Neuron (in vitro differentiated cells): ENCODE data around the gene ZNF654.
A peak's percentile ranks its signal among the peaks of the same experiment; 100 is the strongest.
"Not testable (repeated sequence)": the region's sequence is repeated elsewhere in the genome, so short reads cannot be mapped to it uniquely, and the experiment has no call there.

ENCODE experiments used
- H2AFZ ChIP-seq: one replicate; pipeline ENCODE4 v1.6.1; 2013; ENCODE audit warnings: low read depth, mild to moderate bottlenecking, inconsistent platforms, low read length, moderate library complexity
- H3K27me3 ChIP-seq: one replicate; pipeline ENCODE4 v1.6.1; 2013; ENCODE audit warnings: low read length; ENCODE audit not compliant: insufficient read depth
- H3K36me3 ChIP-seq: one replicate; pipeline ENCODE4 v1.6.1; 2013; ENCODE audit warnings: low read length; ENCODE audit not compliant: insufficient read depth
- H3K4me1 ChIP-seq: one replicate; pipeline ENCODE4 v1.6.1; 2013; ENCODE audit warnings: low read length; ENCODE audit not compliant: insufficient read depth
- H3K4me3 ChIP-seq: 2 replicates; pipeline ENCODE4 v1.5.1; 2013; ENCODE audit warnings: mild to moderate bottlenecking, low read length, moderate library complexity
- H3K9me3 ChIP-seq: one replicate; pipeline ENCODE4 v1.6.1; 2013; ENCODE audit warnings: low read length

ZNF654 gene

GRCh38 chr3:88058581-88059379 lies at the start of gene ZNF654, which contains the start of gene CGGBP1:
Gene ZNF654 (plus strand): TSS chr3:88059255. CDS start chr3:88059320, 65 bp downstream.
Gene CGGBP1 (minus strand): TSS chr3:88059005. CDS start chr3:88055976, 3,029 bp downstream.
- no peaks in the 10 kb centered on the region for H3K9me3 ChIP-seq
- no peaks in the 10 kb centered on the region for H3K27me3 ChIP-seq
- peak within 1 kb of the TSS; percentile 95 for H3K4me3 ChIP-seq
- peak within 1 kb of the TSS; percentile 66 for H2AFZ ChIP-seq
- peaks cover 27% of the 10 kb centered on the region for H3K36me3 ChIP-seq
- H3K4me1 ChIP-seq: peaks cover 31% of the 10 kb centered on the region

DNA sequence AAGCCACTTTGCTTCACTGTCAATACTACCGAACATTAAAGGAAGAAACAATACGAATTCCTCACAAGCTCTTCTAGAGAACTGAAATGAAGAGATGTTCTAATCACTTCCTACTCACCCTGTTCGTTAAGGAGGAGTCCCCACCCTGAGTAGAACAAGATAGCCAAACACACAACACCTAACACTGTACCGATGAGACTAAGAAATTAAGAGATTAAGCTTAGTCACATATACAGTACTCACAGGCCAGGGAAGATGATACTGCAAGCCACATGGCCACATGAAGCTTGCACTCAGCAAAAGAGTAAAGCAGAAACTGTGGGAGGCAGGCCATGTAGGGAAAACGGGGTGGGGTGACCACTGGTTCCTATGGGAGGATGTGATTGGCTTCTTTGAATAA lies 48.2 kb upstream of the ZNF654 start:
- H3K9me3 ChIP-seq: no peaks in the 10 kb centered on the region
- H3K36me3 ChIP-seq: no peaks in the 10 kb centered on the region
- no peak overlapping the region for H3K4me3 ChIP-seq
- no peaks in the 10 kb centered on the region for H3K4me1 ChIP-seq
- H3K27me3 ChIP-seq: no peaks in the 10 kb centered on the region
- H2AFZ ChIP-seq: no peak overlapping the region

GRCh38 chr3:88013592-88013991 lies 45.5 kb upstream of the ZNF654 start:
- no peaks in the 10 kb centered on the region for H3K36me3 ChIP-seq
- H2AFZ ChIP-seq: no peak overlapping the region
- no peak overlapping the region for H3K4me3 ChIP-seq
- no peaks in the 10 kb centered on the region for H3K9me3 ChIP-seq
- peaks cover 2% of the 10 kb centered on the region for H3K27me3 ChIP-seq
- H3K4me1 ChIP-seq: no peaks in the 10 kb centered on the region

GRCh38 chr3:88015656-88016055 lies 43.4 kb upstream of the ZNF654 start:
- not testable (repeated sequence) for H3K27me3 ChIP-seq, H3K4me3 ChIP-seq, H2AFZ ChIP-seq, H3K4me1 ChIP-seq, H3K9me3 ChIP-seq, H3K36me3 ChIP-seq

DNA sequence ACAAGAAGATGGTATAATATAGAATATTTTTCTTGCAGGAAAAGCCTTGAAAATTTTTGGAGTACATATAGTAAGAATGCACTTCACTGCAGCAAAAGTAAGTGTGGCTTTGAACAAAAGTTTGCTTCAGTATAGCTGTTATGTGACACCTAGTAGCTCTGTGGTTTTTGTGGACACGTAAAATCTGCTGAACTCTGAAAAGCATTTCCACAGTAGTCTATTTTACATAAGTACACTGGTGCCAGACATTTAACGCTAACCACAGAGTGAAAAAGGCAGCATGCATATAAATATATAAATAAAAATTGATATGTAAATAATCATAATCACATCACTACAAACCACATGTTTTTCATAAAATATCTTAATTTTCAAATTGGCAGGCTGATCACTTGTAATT lies 40.0 kb upstream of the ZNF654 start:
- no peak overlapping the region for H3K4me3 ChIP-seq
- H2AFZ ChIP-seq: no peak overlapping the region
- peaks cover 2% of the 10 kb centered on the region for H3K27me3 ChIP-seq
- no peaks in the 10 kb centered on the region for H3K36me3 ChIP-seq
- H3K9me3 ChIP-seq: no peaks in the 10 kb centered on the region
- no peaks in the 10 kb centered on the region for H3K4me1 ChIP-seq

GRCh38 chr3:88025001-88025552 lies 34.0 kb upstream of the ZNF654 start:
- H3K27me3 ChIP-seq: no peaks in the 10 kb centered on the region
- no peak overlapping the region for H3K4me3 ChIP-seq
- no peaks in the 10 kb centered on the region for H3K4me1 ChIP-seq

GRCh38 chr3:88028876-88029275 lies 30.2 kb upstream of the ZNF654 start:
- Histone ChIP-seq H3K9me3 (peaks cover 2% of the 10 kb centered on the region), H3K27me3 (no peaks in the 10 kb centered on the region), H3K4me3 (no peak overlapping the region), H3K4me1 (no peaks in the 10 kb centered on the region), H2AFZ (no peak overlapping the region), H3K36me3 (no peaks in the 10 kb centered on the region)

More at GRCh38 chr3:88025001-88025552, 34.0 kb upstream of the ZNF654 start:
- Histone ChIP-seq H2AFZ (no peak overlapping the region), H3K9me3 (peaks cover 2% of the 10 kb centered on the region), H3K36me3 (no peaks in the 10 kb centered on the region)

DNA sequence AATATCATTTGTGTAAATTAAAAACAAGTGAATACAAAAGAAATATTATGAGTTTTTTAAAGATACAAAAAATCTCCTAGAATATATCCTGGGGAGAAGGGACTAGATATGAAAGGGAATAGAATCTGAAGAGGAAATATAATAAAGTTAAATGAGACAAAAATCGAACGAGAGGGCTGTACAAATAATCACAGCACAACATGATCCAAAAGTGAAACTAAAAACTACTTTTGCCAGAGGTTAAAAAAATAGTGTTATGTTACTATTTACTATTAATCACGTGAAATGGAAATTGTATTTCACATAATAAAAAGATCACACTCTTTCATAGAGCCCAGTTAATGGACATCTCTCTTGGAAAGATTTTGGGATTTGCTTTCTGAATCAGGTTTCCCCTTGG lies 28.8 kb upstream of the ZNF654 start:
- no peak overlapping the region for H2AFZ ChIP-seq
- H3K4me3 ChIP-seq: no peak overlapping the region
- H3K9me3 ChIP-seq: peaks cover 2% of the 10 kb centered on the region
- no peaks in the 10 kb centered on the region for H3K27me3 ChIP-seq
- H3K36me3 ChIP-seq: no peaks in the 10 kb centered on the region
- no peaks in the 10 kb centered on the region for H3K4me1 ChIP-seq

GRCh38 chr3:88031642-88032077 lies 27.4 kb upstream of the ZNF654 start:
- Histone ChIP-seq H3K4me1 (no peaks in the 10 kb centered on the region), H3K27me3 (no peaks in the 10 kb centered on the region), H3K36me3 (no peaks in the 10 kb centered on the region), H2AFZ (peak overlapping the region; percentile 69), H3K9me3 (no peaks in the 10 kb centered on the region), H3K4me3 (peak overlapping the region; percentile 9)

DNA sequence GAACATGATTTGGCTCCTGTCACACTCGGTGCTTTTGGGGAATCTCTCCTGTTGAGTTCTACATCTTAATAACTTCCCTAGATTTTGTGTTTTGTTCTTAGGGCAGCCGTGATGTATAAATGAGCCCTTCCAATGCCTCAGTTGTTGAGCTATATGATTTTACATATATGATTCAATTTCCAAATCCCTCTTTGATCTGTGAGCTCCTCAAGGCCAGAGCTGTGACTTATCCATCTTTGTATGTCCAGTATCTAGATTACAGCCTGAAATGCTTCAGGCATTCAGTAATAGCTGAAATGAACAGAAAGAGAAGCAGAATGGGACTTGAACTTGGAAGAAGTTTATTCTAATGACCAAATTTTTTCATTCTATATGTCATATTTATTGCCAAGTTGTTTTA lies 26.8 kb upstream of the ZNF654 start:
- Histone ChIP-seq H3K4me1 (no peaks in the 10 kb centered on the region), H3K4me3 (no peak overlapping the region), H2AFZ (peak overlapping the region; percentile 69), H3K9me3 (no peaks in the 10 kb centered on the region), H3K36me3 (no peaks in the 10 kb centered on the region), H3K27me3 (no peaks in the 10 kb centered on the region)

GRCh38 chr3:88033079-88033478 lies 26.0 kb upstream of the ZNF654 start:
- Histone ChIP-seq H3K9me3 (no peaks in the 10 kb centered on the region), H3K4me1 (no peaks in the 10 kb centered on the region), H3K36me3 (no peaks in the 10 kb centered on the region), H2AFZ (no peak overlapping the region), H3K4me3 (no peak overlapping the region), H3K27me3 (no peaks in the 10 kb centered on the region)

GRCh38 chr3:88033808-88034207 lies 25.2 kb upstream of the ZNF654 start:
- Histone ChIP-seq H2AFZ (no peak overlapping the region), H3K9me3 (no peaks in the 10 kb centered on the region), H3K4me1 (no peaks in the 10 kb centered on the region), H3K27me3 (no peaks in the 10 kb centered on the region), H3K36me3 (no peaks in the 10 kb centered on the region), H3K4me3 (no peak overlapping the region)

- Histone ChIP-seq H2AFZ (no peak overlapping the region), H3K9me3 (peaks cover 3% of the 10 kb centered on the region), H3K27me3 (no peaks in the 10 kb centered on the region), H3K4me1 (no peaks in the 10 kb centered on the region), H3K36me3 (no peaks in the 10 kb centered on the region), H3K4me3 (no peak overlapping the region)
Measured at GRCh38 chr3:88034491-88035275, 24.4 kb upstream of the ZNF654 start.
